Neuronal stem cell (in vitro differentiated cells): ENCODE measurements around the gene ACOT12.
"Not testable (repeated sequence)": the region's sequence is repeated elsewhere in the genome, so short reads cannot be mapped to it uniquely, and the experiment has no call there.

Experiments
- DNase-seq: peaks from one replicate; pipeline ENCODE4 v3.0.0-alpha.2; 2013; ENCODE audit warnings: low spot score
- H2AFZ ChIP-seq: one replicate; pipeline ENCODE4 v1.6.1; 2013; ENCODE audit warnings: mild to moderate bottlenecking, low read length, inconsistent platforms
- H2AK5ac ChIP-seq: 2 replicates; pipeline ENCODE4 v1.6.1; 2013; ENCODE audit warnings: low read depth, mild to moderate bottlenecking, inconsistent platforms, low read length, moderate library complexity, mixed read lengths
- H2BK120ac ChIP-seq: 2 replicates; pipeline ENCODE4 v1.6.1; 2013; ENCODE audit warnings: low read depth, mild to moderate bottlenecking, inconsistent platforms, low read length, moderate library complexity, mixed read lengths
- H2BK12ac ChIP-seq: one replicate; pipeline ENCODE4 v1.6.1; 2013; ENCODE audit warnings: low read length, inconsistent platforms
- H2BK15ac ChIP-seq: 2 replicates; pipeline ENCODE4 v1.6.1; 2013; ENCODE audit warnings: mild to moderate bottlenecking, low read length, inconsistent platforms, mixed read lengths
- H2BK5ac ChIP-seq: one replicate; pipeline ENCODE4 v1.6.1; 2013; ENCODE audit warnings: inconsistent platforms, mild to moderate bottlenecking, low read length, moderate library complexity
- H3K14ac ChIP-seq: one replicate; pipeline ENCODE4 v1.6.1; 2013; ENCODE audit warnings: low read length, inconsistent platforms
- H3K18ac ChIP-seq: 2 replicates; pipeline ENCODE4 v1.6.1; 2013; ENCODE audit warnings: low read length, inconsistent platforms
- H3K23ac ChIP-seq: 2 replicates; pipeline ENCODE4 v1.6.1; 2013; ENCODE audit warnings: low read depth, mild to moderate bottlenecking, mixed read lengths, low read length, inconsistent platforms; ENCODE audit not compliant: poor library complexity
- H3K27ac ChIP-seq: replicated peaks from 3 replicates; pipeline ENCODE4 v1.5.1; 2013; ENCODE audit warnings: low read length, inconsistent platforms
- H3K27me3 ChIP-seq, 3 experiments: 2 replicates each; pipeline ENCODE4 v1.6.1; 2013; ENCODE audit warnings: low read length in 3 of 3, mild to moderate bottlenecking in 2 of 3, inconsistent platforms in 1 of 3, low read depth in 1 of 3, mixed read lengths in 1 of 3, moderate library complexity in 1 of 3; ENCODE audit not compliant: control insufficient read depth in 3 of 3, insufficient read depth in 3 of 3
- H3K36me3 ChIP-seq, 2 donors: replicated peaks in 1 of 2; 2 replicates each; pipeline ENCODE4 v1.6.1; 2013; ENCODE audit warnings: low read length in 2 of 2; ENCODE audit not compliant: control insufficient read depth in 2 of 2, insufficient read depth in 2 of 2
- H3K4ac ChIP-seq: 2 replicates; pipeline ENCODE4 v1.6.1; 2013; ENCODE audit warnings: inconsistent platforms, mild to moderate bottlenecking, low read length, moderate library complexity
- H3K4me1 ChIP-seq, 2 donors: 1 replicate in 1 of 2; 2 replicates in 1 of 2; pipeline ENCODE4 v1.6.1; 2013; ENCODE audit warnings: low read length in 2 of 2, low read depth in 1 of 2; ENCODE audit not compliant: control insufficient read depth in 2 of 2, insufficient read depth in 1 of 2
- H3K4me2 ChIP-seq: one replicate; pipeline ENCODE4 v1.6.1; 2013; ENCODE audit warnings: mild to moderate bottlenecking, low read length, inconsistent platforms; ENCODE audit not compliant: insufficient read depth, poor library complexity, severe bottlenecking
- H3K4me3 ChIP-seq, 2 donors: 2 replicates each; pipeline ENCODE4 v1.5.1; 2013; ENCODE audit warnings: low read length in 2 of 2, mild to moderate bottlenecking in 2 of 2, inconsistent platforms in 1 of 2, moderate library complexity in 1 of 2
- H3K79me1 ChIP-seq: one replicate; pipeline ENCODE4 v1.6.1; 2013; ENCODE audit warnings: low read depth, mild to moderate bottlenecking, inconsistent platforms, low read length, moderate library complexity
- H3K9ac ChIP-seq: one replicate; pipeline ENCODE4 v1.6.1; 2013; ENCODE audit warnings: mild to moderate bottlenecking, low read depth, low read length, inconsistent platforms; ENCODE audit not compliant: poor library complexity
- H3K9me3 ChIP-seq, 2 donors: replicated peaks in 1 of 2; 2 replicates each; pipeline versions ENCODE3 to v1.6.1; 2013; ENCODE audit warnings: low read length in 2 of 2, mild to moderate bottlenecking in 2 of 2, inconsistent platforms in 1 of 2, low read depth in 1 of 2, mixed read lengths in 1 of 2, moderate library complexity in 1 of 2; ENCODE audit not compliant: control insufficient read depth in 2 of 2, insufficient read depth in 1 of 2
- H4K8ac ChIP-seq: one replicate; pipeline ENCODE4 v1.6.1; 2013; ENCODE audit warnings: low read depth, mild to moderate bottlenecking, inconsistent platforms, low read length, moderate library complexity
- H4K91ac ChIP-seq: one replicate; pipeline ENCODE4 v1.6.1; 2013; ENCODE audit warnings: low read length, low read depth, mild to moderate bottlenecking, inconsistent platforms; ENCODE audit not compliant: poor library complexity
- WGBS, 2 donors: extraction: QIAGEN DNeasy Blood & Tissue Kit; methylation state at CpG; one replicate each; pipeline ENCODE4 v1.1.7; 2013; ENCODE audit warnings: missing lambda C conversion rate in 2 of 2, mixed read lengths in 1 of 2; ENCODE audit not compliant: insufficient read length in 2 of 2, insufficient replicate concordance in 1 of 2; ENCODE audit errors: extremely low coverage in 2 of 2; 5-methylcytosine and 5-hydroxymethylcytosine counted together

ACOT12 gene

DNA sequence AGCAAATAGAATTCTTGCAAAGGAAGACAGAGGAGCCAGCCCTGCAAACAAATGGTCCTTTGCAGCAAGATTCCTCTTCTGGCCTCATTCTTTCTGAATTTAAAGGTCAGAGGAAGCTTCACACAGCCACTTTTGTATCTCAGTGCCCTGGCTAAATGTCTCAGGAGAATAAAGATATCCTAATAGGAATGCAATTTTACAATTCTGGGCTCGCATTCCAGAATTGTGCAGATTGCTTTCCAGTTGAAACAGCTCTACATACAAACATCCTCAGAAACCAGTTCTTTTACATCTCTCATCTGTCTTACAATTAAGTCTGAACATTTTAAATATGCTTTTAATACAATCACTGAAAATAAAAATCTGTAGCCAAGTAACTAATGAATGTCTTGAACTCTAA is 14.6 kb upstream of the ACOT12 start:
- no peak overlapping the region for H2BK5ac ChIP-seq
- no peak overlapping the region for H3K4me2 ChIP-seq
- peaks cover 1% of the 10 kb centered on the region for H3K79me1 ChIP-seq
- H3K9me3 ChIP-seq, result no peaks in the 10 kb centered on the region
- H3K9ac ChIP-seq, result no peak overlapping the region
- H3K4me1 ChIP-seq, result peaks cover 4 to 7% of the 10 kb centered on the region in 2 donors
- no peak for DNase-seq
- no CpG with 5 or more reads among the region's 1 CpG for WGBS, 2 donors
- peaks cover 0 to 8% of the 10 kb centered on the region in 2 donors for H3K36me3 ChIP-seq
- H3K14ac ChIP-seq, result no peak overlapping the region
- H3K23ac ChIP-seq, result no peak overlapping the region
- no peak overlapping the region for H2BK120ac ChIP-seq
- H4K91ac ChIP-seq, result no peak overlapping the region
- H2BK12ac ChIP-seq, result no peak overlapping the region
- H3K4me3 ChIP-seq, result no peak overlapping the region
- H3K18ac ChIP-seq, result no peak overlapping the region
- peak overlapping the region; percentile 30 for H3K27ac ChIP-seq
- H2BK15ac ChIP-seq, result no peak overlapping the region
- no peaks in the 10 kb centered on the region for H3K27me3 ChIP-seq
- no peak overlapping the region for H3K4ac ChIP-seq
- H2AFZ ChIP-seq, result no peak overlapping the region
- no peak overlapping the region for H4K8ac ChIP-seq
- no peak overlapping the region for H2AK5ac ChIP-seq

DNA sequence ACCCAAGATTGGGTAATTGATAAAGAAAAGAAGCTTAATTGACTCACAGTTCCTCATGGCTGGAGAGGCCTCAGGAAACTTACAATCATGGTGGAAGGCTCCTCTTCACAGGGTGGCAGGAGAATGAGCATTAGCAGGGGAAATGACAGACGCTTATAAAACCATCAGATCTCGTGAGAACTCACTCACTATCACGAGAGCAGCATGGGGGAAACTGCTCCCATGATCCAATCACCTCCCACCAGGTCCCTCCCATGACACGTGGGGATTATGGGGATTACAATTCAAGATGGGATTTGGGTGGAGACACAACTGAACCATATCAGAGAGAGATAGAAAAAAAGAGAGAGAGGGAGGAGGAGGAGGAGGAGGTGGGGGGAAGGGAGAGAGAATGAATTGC is 13.9 kb upstream of the ACOT12 start:
- H3K9ac ChIP-seq, H2BK15ac ChIP-seq, H3K18ac ChIP-seq, H3K27me3 ChIP-seq, H2BK5ac ChIP-seq, H2BK12ac ChIP-seq, H2BK120ac ChIP-seq, H4K8ac ChIP-seq, H4K91ac ChIP-seq, H3K9me3 ChIP-seq, DNase-seq, H3K4me2 ChIP-seq, H2AK5ac ChIP-seq, H3K23ac ChIP-seq, H3K36me3 ChIP-seq, H3K4ac ChIP-seq, H3K79me1 ChIP-seq, H3K4me3 ChIP-seq, H3K14ac ChIP-seq, H3K4me1 ChIP-seq, H2AFZ ChIP-seq: not testable (repeated sequence)
- peak overlapping the region; percentile 30 for H3K27ac ChIP-seq
- no CpG with 5 or more reads among the region's 4 CpGs for WGBS, 2 donors

DNA sequence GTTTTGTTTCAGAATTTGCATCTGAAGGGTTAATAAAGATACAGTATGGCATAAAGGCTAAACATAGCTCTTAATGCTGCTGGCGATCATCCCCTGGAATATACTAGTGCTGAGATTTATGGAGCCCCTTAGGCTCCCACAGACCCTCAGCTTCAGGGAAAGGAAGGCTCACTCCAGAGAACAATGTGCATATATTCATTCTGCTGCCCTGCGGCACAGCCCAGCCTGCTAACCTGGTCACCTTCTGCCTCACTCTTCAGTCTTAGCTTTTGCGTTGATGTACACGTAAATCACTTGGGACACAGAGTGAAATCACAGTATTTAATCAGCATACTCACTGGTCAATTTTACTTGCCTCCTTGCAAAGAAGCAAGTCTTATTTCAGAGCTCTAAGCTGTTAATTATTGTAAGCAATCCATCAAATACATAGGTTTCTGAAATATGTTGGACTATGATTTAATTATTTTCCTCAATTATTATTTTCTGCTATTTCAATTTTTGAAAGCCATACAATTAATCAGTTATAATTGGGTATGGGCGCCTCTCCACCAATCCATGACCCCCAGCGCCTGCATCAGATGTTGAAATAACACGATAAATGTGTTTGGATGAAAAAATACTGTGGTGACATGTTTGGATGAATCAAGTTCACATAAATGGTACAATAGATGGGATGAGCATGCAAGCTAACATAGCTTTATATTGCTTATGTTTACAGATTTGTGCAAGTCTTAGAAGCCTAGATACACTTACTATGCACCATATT is 11.4 kb upstream of the ACOT12 start:
- Histone ChIP-seq H3K27ac (no peak overlapping the region), H2BK15ac (no peak overlapping the region), H3K18ac (no peak overlapping the region), H3K4ac (no peak overlapping the region), H3K23ac (no peak overlapping the region), H3K36me3 (no peaks in the 10 kb centered on the region), H2AFZ (no peak overlapping the region), H4K91ac (no peak overlapping the region), H3K4me2 (no peak overlapping the region), H3K4me1 (peaks cover 4 to 7% of the 10 kb centered on the region in 2 donors), H3K4me3 (no peak overlapping the region), H3K27me3 (no peaks in the 10 kb centered on the region), H3K9me3 (no peaks in the 10 kb centered on the region), H2BK12ac (no peak overlapping the region), H2BK5ac (no peak overlapping the region), H3K79me1 (no peaks in the 10 kb centered on the region), H3K14ac (no peak overlapping the region), H2BK120ac (no peak overlapping the region), H3K9ac (no peak overlapping the region), H4K8ac (no peak overlapping the region), H2AK5ac (no peak overlapping the region)
- no peak for DNase-seq
- WGBS, 2 donors, result no CpG with 5 or more reads among the region's 7 CpGs

- no peak overlapping the region for H2AK5ac ChIP-seq
- no peak overlapping the region for H3K14ac ChIP-seq
- no peak overlapping the region for H2BK120ac ChIP-seq
- no peak for DNase-seq
- no peak overlapping the region for H3K4ac ChIP-seq
- H4K91ac ChIP-seq, result no peak overlapping the region
- H3K4me3 ChIP-seq, result no peak overlapping the region
- no peak overlapping the region for H3K27ac ChIP-seq
- no peaks in the 10 kb centered on the region for H3K27me3 ChIP-seq
- no CpG with 5 or more reads among the region's 2 CpGs for WGBS, 2 donors
- H3K23ac ChIP-seq, result no peak overlapping the region
- H2BK15ac ChIP-seq, result no peak overlapping the region
- H3K9ac ChIP-seq, result no peak overlapping the region
- no peak overlapping the region for H2AFZ ChIP-seq
- H3K18ac ChIP-seq, result no peak overlapping the region
- H2BK5ac ChIP-seq, result no peak overlapping the region
- no peak overlapping the region for H4K8ac ChIP-seq
- H3K9me3 ChIP-seq, result no peaks in the 10 kb centered on the region
- no peaks in the 10 kb centered on the region for H3K36me3 ChIP-seq
- peaks cover 0 to 2% of the 10 kb centered on the region in 2 donors for H3K4me1 ChIP-seq
- no peak overlapping the region for H2BK12ac ChIP-seq
- H3K4me2 ChIP-seq, result no peak overlapping the region
- H3K79me1 ChIP-seq, result no peaks in the 10 kb centered on the region
Observed at GRCh38 chr5:81402192-81402930, 8.4 kb upstream of the ACOT12 start.
